Measurements from ENCODE around the gene SLC25A43.

DNA sequence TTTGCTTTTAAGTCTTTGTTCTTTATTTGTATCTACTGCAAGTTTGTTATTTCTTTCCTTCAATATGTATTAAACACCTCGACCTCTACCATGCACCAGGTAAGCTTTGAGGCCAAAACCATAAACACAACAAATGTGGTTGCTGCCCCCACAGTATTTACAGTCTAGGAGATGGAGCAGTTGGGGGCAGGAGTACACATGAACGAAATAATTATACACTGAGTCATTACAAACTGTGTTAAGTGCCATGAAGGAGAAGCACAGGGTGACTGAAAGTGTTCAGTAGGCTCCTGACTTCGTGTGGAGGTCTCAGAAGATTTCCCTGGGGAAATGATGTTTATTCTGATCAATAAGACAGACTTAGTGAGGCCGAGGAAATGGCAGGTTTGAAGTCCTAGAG is 30.3 kb downstream of the SLC25A43 start:
- TF ChIP-seq, protein P1, sequence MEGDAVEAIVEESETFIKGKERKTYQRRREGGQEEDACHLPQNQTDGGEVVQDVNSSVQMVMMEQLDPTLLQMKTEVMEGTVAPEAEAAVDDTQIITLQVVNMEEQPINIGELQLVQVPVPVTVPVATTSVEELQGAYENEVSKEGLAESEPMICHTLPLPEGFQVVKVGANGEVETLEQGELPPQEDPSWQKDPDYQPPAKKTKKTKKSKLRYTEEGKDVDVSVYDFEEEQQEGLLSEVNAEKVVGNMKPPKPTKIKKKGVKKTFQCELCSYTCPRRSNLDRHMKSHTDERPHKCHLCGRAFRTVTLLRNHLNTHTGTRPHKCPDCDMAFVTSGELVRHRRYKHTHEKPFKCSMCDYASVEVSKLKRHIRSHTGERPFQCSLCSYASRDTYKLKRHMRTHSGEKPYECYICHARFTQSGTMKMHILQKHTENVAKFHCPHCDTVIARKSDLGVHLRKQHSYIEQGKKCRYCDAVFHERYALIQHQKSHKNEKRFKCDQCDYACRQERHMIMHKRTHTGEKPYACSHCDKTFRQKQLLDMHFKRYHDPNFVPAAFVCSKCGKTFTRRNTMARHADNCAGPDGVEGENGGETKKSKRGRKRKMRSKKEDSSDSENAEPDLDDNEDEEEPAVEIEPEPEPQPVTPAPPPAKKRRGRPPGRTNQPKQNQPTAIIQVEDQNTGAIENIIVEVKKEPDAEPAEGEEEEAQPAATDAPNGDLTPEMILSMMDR (IDR thresholded peaks at IDR 0.05; ENCODE audit: insufficient read depth, low read length), result no peak
- no peak for TF ChIP-seq SPI1 (IDR thresholded peaks at IDR 0.05; ENCODE audit: borderline replicate concordance, low read depth)
- TF ChIP-seq GABPA (IDR thresholded peaks at IDR 0.05; ENCODE audit: low read depth), result no peak
